K562 treated with DMSO at 1 percent for 4 hours (cell line): ENCODE data around the gene NT5M. TPM values are rescaled to one million over a fixed set of nuclear protein-coding genes. Genes with fewer than 3 reads are reported as not detected.

Experiments
- total RNA-seq: library from RNA; unstranded; fragments of 300-600 nt; gene quantifications from 2 replicates; pipeline ENCODE4 v1.2.3, GENCODE V29; 2022; ENCODE audit not compliant: insufficient read depth

NT5M gene
- 15.1 and 16.7 TPM in 2 replicates for total RNA-seq

GRCh38 chr17:17303010-17303846, at the start of gene NT5M:
TSS of gene NT5M (plus strand) at chr17:17303373. CDS start at chr17:17303551, 178 bp downstream.

DNA sequence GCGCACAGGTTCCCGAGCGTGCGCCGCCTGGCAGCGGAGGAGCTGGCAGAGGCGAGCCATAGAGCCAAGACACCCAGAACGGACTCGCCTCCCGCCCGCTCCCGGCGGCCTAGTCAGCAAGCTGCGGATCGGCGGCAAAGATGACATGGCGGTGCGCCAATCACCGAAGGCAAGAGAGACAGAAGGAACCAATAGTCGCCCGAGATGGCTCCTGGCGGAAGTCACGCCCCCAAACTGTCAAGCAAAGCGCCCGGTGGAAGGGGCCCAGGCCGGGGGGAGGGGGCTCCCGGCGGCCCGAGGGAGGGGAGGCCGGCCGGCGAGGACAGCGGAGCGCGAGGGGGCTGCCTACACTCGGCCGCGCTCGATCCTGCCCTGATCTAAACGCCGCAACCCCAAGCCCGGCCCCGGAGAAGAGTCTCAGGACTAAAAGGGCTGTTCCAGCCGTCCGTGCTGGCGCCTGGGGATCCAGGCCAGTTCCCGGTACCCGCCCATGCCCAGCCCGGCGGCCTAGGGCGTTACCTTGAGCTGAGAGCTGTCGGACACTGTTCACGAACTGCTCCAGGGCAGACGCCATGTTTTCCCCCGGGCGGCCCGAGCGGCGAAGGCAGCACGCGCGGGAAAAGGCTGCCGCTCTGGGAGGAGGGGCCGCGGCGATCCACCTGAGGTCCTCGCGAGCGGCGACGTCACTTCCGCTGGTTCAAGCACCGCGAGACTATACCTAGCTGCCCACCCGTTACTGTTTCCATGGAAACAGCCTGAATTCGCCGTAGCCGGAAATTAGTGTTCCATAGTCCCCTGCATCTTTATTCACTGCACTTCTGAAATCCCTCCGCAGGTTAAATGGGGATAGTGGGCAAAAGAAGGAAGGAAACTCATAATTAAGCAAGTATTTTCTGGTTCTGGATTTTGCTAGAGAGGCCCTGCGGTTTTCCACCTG, 22.3 kb upstream of the NT5M start, which contains the start of gene COPS3:
Gene COPS3 (minus strand): TSS at position 634 of the 937 bp plus-strand sequence. CDS start 60 bp downstream, at position 574.

Other genes with a start within 250 kb of the NT5M start
- 3.0 and 3.2 TPM in 2 replicates for gene PLD6, start 97.0 kb upstream of the NT5M start, total RNA-seq
- 44.3 and 56.3 TPM in 2 replicates for gene FLCN, start 66.2 kb upstream of the NT5M start, total RNA-seq
- 73.9 and 86.3 TPM in 2 replicates for gene COPS3, start 22.1 kb upstream of the NT5M start, total RNA-seq
- 10.1 and 13.2 TPM in 2 replicates for gene MED9, start 173.6 kb downstream of the NT5M start, total RNA-seq
- gene RASD1, start 193.0 kb downstream of the NT5M start, total RNA-seq, result 0.99 TPM in 1 of 2 replicates, not detected in the other